HG03469 (cell line): Measurements from ENCODE around the gene GAB2.

Source experiments
- ATAC-seq: cut with Tn5 transposase; IDR thresholded peaks from one replicate; pipeline ENCODE4 v1.9.1; 2021; ENCODE audit warnings: mild to moderate bottlenecking, moderate library complexity, moderate number of reproducible peaks; ENCODE audit not compliant: unreplicated experiment

GAB2 gene

GRCh38 chr11:78168539-78169477, 248.8 kb downstream of the GAB2 start:
- no peak for ATAC-seq

GRCh38 chr11:78166855-78167469, 250.7 kb downstream of the GAB2 start:
- no peak for ATAC-seq
